ENCODE data around the gene SESN1. TPM values are rescaled to one million over a fixed set of nuclear protein-coding genes. Genes with fewer than 3 reads are reported as not detected.

Gene SESN1
- total and polyA plus RNA-seq, 3 donors from 2014 or later = 82.0 to 152 (median 132) TPM

DNA sequence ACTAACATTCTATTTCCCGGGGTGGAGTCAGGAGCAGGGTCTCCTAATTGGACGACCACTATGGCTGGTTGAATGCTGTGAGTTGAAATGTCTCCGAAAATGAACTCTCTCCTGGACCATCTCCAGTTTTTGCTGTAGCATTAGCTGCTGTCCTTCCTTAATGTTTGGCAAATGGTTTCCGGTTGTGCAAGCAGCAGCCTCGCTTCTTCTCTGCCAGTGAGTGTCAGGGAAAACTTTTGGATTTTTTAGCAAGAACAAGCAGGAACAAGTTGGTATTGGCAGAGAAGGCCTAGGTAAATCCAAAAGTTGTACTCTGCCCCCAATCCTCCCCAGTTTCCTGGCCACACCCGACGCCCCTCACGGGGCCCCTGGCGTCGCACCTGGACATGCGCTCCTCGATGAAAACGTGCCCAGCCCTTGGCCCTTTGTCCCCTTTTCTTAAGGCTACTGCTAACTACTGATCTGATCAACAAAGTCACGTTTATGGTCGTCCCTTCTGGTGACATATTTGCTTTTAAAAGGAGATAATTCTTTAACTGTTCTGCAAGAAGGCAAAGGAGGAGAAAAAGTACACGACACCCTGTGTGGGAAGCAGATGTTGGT, 143.2 kb downstream of the SESN1 start:
- intact Hi-C loops (cut with DNase I; ENCODE audit: low total_unique reads) = no loop called here

DNA sequence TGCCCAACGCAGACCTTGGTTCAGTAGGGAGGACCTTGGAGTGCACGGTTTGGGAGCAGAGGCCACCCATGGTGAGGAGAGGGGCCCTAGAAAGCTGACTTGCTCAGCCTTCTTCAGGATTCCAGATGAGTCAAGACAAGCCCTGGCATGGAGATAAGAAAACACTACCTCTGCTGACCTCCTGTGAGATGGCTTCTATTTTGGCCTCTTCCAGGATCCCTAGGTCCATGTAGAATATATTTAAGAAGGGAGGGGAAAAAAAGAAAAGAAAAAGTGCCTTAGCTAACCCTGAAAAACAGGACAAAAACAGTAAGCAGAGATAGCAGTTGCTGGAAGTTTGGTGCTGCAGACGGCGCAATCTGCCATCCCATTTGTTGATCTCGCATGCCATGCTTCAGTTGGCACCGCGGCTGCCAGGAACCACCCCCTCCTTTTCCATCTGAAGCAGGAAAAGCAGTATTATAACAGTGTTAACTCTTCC, 146.4 kb downstream of the SESN1 start:
- peak overlapping the region; percentile 84 to 88 for H3K27ac ChIP-seq
- WGBS, 2 donors = 36 to 72% methylated on average over 7 of the region's 7 CpGs
- H3K36me3 ChIP-seq (ENCODE audit: low read depth, missing control alignments) = no peaks in the 10 kb centered on the region
- H3K4me1 ChIP-seq = peaks cover 55% of the 10 kb centered on the region
- no peaks in the 10 kb centered on the region for H3K9me3 ChIP-seq
- H3K4me3 ChIP-seq = no peak overlapping the region
- TF ChIP-seq, protein P1, sequence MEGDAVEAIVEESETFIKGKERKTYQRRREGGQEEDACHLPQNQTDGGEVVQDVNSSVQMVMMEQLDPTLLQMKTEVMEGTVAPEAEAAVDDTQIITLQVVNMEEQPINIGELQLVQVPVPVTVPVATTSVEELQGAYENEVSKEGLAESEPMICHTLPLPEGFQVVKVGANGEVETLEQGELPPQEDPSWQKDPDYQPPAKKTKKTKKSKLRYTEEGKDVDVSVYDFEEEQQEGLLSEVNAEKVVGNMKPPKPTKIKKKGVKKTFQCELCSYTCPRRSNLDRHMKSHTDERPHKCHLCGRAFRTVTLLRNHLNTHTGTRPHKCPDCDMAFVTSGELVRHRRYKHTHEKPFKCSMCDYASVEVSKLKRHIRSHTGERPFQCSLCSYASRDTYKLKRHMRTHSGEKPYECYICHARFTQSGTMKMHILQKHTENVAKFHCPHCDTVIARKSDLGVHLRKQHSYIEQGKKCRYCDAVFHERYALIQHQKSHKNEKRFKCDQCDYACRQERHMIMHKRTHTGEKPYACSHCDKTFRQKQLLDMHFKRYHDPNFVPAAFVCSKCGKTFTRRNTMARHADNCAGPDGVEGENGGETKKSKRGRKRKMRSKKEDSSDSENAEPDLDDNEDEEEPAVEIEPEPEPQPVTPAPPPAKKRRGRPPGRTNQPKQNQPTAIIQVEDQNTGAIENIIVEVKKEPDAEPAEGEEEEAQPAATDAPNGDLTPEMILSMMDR (IDR thresholded peaks at IDR 0.05) = no peak
- TF ChIP-seq POLR2A (IDR thresholded peaks at IDR 0.05) = no peak
- no peaks in the 10 kb centered on the region for H3K27me3 ChIP-seq
- intact Hi-C loops (cut with DNase I; ENCODE audit: low total_unique reads) = loop anchor here (5.0 kb wide), 1 partner anchor 406 kb away; no protein-coding TSS in a partner anchor
- peak; percentile 69 for DNase-seq

More for the DNA sequence above, 143.2 kb downstream of the SESN1 start:
- Histone ChIP-seq H3K27ac (no peak overlapping the region), H3K4me3 (no peak overlapping the region), H3K9me3 (no peaks in the 10 kb centered on the region), H3K27me3 (no peaks in the 10 kb centered on the region), H3K36me3 (ENCODE audit: low read depth, missing control alignments) (no peaks in the 10 kb centered on the region), H3K4me1 (peaks cover 25% of the 10 kb centered on the region)
- DNase-seq = no peak
- no peak for TF ChIP-seq POLR2A (IDR thresholded peaks at IDR 0.05)
- TF ChIP-seq, protein P1 (IDR thresholded peaks at IDR 0.05) = no peak
- 80 to 82% methylated on average over 16 of the region's 16 CpGs for WGBS, 2 donors

GRCh38 chr6:108947114-108947854, 147.4 kb downstream of the SESN1 start:
- 41 to 53% methylated on average over 5 of the region's 5 CpGs for WGBS, 2 donors
- intact Hi-C loops (cut with DNase I; ENCODE audit: low total_unique reads) = loop anchor here (5.0 kb wide), 1 partner anchor 405 kb away; no protein-coding TSS in a partner anchor
- H3K27ac ChIP-seq = peak overlapping the region; percentile 84 to 88
- no peaks in the 10 kb centered on the region for H3K36me3 ChIP-seq (ENCODE audit: low read depth, missing control alignments)
- no peak overlapping the region for H3K4me3 ChIP-seq
- DNase-seq = peak; percentile 34
- TF ChIP-seq, protein P1 (IDR thresholded peaks at IDR 0.05) = no peak
- no peak for TF ChIP-seq POLR2A (IDR thresholded peaks at IDR 0.05)
- H3K4me1 ChIP-seq = peaks cover 55% of the 10 kb centered on the region
- no peaks in the 10 kb centered on the region for H3K27me3 ChIP-seq
- H3K9me3 ChIP-seq = no peaks in the 10 kb centered on the region

DNA sequence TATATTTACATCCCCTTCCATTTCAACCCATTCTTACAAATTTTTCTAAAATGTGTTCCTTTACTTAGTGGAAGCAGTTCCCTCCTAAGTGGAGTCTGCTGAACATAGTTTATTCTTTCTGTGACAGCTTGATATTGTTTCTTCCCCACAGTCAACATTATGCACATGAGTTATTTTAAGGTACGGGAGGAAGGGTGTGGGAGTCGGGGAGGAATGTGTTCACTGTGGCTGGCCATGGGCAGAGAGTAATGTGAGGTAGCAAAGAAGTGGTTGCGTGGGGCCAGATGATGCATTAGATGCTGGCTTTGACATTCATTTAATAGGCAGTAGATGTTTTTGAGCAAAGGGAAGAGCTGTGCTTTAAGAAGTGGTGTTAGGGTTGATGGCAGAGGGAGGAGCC, 148.0 kb downstream of the SESN1 start:
- Histone ChIP-seq H3K27ac (peak overlapping the region; percentile 84 to 88), H3K36me3 (ENCODE audit: low read depth, missing control alignments) (no peaks in the 10 kb centered on the region), H3K27me3 (no peaks in the 10 kb centered on the region), H3K4me1 (peaks cover 55% of the 10 kb centered on the region), H3K4me3 (no peak overlapping the region), H3K9me3 (no peaks in the 10 kb centered on the region)
- intact Hi-C loops (cut with DNase I; ENCODE audit: low total_unique reads) = loop anchor here (5.0 kb wide), 1 partner anchor 404 kb away; no protein-coding TSS in a partner anchor
- DNase-seq = peak; percentile 66
- 27 to 28% methylated on average over 3 of the region's 3 CpGs for WGBS, 2 donors
- no peak for TF ChIP-seq POLR2A (IDR thresholded peaks at IDR 0.05)
- TF ChIP-seq, protein P1 (IDR thresholded peaks at IDR 0.05) = no peak
